HepG2 (cell line): Measurements from ENCODE around the gene MRFAP1. TPM values are rescaled to one million over a fixed set of nuclear protein-coding genes. Genes with fewer than 3 reads are reported as not detected.

Experiments
- AGO2 ChIP-seq: fragments of 200-400 bp; formaldehyde crosslinking; optimal IDR thresholded peaks from 2 replicates; pipeline ENCODE3; 2017; ENCODE audit warnings: mild to moderate bottlenecking, low read depth, low read length, moderate library complexity
- ARID3A ChIP-seq: IDR thresholded peaks from 2 replicates; pipeline ENCODE4 v1.6.1; 2012; ENCODE audit warnings: low read depth, low read length, improper control_type of control experiment
- ARID5B ChIP-seq: IDR thresholded peaks from 2 replicates; pipeline ENCODE4 v1.4.0; 2020; ENCODE audit warnings: mild to moderate bottlenecking, missing genetic modification reagents
- BCLAF1 ChIP-seq: fragments of 450-650 bp; IDR thresholded peaks from 2 replicates; pipeline ENCODE4 v1.6.1; 2017; ENCODE audit warnings: mild to moderate bottlenecking
- DDIT3 ChIP-seq: sonication (generic); formaldehyde crosslinking; IDR thresholded peaks from 2 replicates; pipeline ENCODE4 v1.4.0; 2020; ENCODE audit warnings: mild to moderate bottlenecking, missing genetic modification reagents
- DRAP1 ChIP-seq: IDR thresholded peaks from 2 replicates; pipeline ENCODE4 v1.6.1; 2016; ENCODE audit warnings: missing genetic modification reagents, missing compliant biosample characterization
- ISL2 ChIP-seq: sonication (generic); formaldehyde crosslinking; IDR thresholded peaks from 2 replicates; pipeline ENCODE4 v1.5.0; 2020; ENCODE audit warnings: missing genetic modification reagents
- LCORL ChIP-seq, 2 experiments: fragments of 450-650 bp in 1 of 2; sonication (generic) in 1 of 2; formaldehyde crosslinking in 1 of 2; IDR thresholded peaks; 2 replicates each; pipeline versions ENCODE4 v1.5.0 to v1.6.1; 2017 to 2020; ENCODE audit warnings: antibody characterized with exemption in 1 of 2, missing genetic modification reagents in 1 of 2
- NAIF1 ChIP-seq: sonication (generic); formaldehyde crosslinking; IDR thresholded peaks from 2 replicates; pipeline ENCODE4 v1.5.0; 2020; ENCODE audit warnings: mild to moderate bottlenecking, missing genetic modification reagents, borderline replicate concordance
- PITX1 ChIP-seq: sonication (generic); formaldehyde crosslinking; IDR thresholded peaks from 2 replicates; pipeline ENCODE4 v1.5.1; 2020; ENCODE audit warnings: mild to moderate bottlenecking, missing genetic modification reagents
- SNAPC2 ChIP-seq: sonication (generic); formaldehyde crosslinking; IDR thresholded peaks from 2 replicates; pipeline ENCODE4 v1.8.1; 2022; ENCODE audit warnings: mild to moderate bottlenecking, missing genetic modification reagents
- TBL1XR1 ChIP-seq: fragments of 150-350 bp; IDR thresholded peaks from 2 replicates; pipeline ENCODE4 v1.6.1; 2014; ENCODE audit warnings: borderline replicate concordance, low read length; ENCODE audit not compliant: partially characterized antibody
- TGIF2 ChIP-seq: IDR thresholded peaks from 2 replicates; pipeline ENCODE4 v1.6.1; 2016; ENCODE audit warnings: control low read depth, missing compliant biosample characterization
- ZBTB14 ChIP-seq: sonication (generic); formaldehyde crosslinking; IDR thresholded peaks from 2 replicates; pipeline ENCODE4 v1.4.0; 2020; ENCODE audit warnings: missing genetic modification reagents
- ZNF17 ChIP-seq: sonication (generic); formaldehyde crosslinking; IDR thresholded peaks from 2 replicates; pipeline ENCODE4 v1.5.0; 2020; ENCODE audit warnings: mild to moderate bottlenecking, missing genetic modification reagents
- ZNF503 ChIP-seq: sonication (generic); formaldehyde crosslinking; IDR thresholded peaks from 2 replicates; pipeline ENCODE4 v1.4.0; 2020; ENCODE audit warnings: missing genetic modification reagents
- polyA plus RNA-seq, 8 experiments: library from polyadenylated mRNA; depleted of rRNA in 3 of 8; stranded (reverse) in 7 of 8; unstranded in 1 of 8; fragments of >200 nt; fragmentation: Illumina TruSeq in 4 of 8; extraction: Trizol in 4 of 8; gene quantifications; 2 replicates each; pipeline versions ENCODE4 v1.2.1 to v1.2.3, GENCODE V29; 2011 to 2016; ENCODE audit warnings: low read depth in 4 of 8, missing spikeins in 1 of 8, mixed read lengths in 1 of 8; ENCODE audit not compliant: insufficient read depth in 1 of 8
- total RNA-seq, 5 experiments: library from RNA; depleted of rRNA; stranded (reverse); fragments of >200 nt; fragmentation: Illumina TruSeq; extraction: Trizol; gene quantifications; 2 replicates each; pipeline ENCODE4 v1.2.3, GENCODE V29; 2016; ENCODE audit warnings: low read depth in 1 of 5

MRFAP1 gene
- total and polyA plus RNA-seq, 2 of the 13 experiments (the other 11 are each of a cell fraction or from before 2014, with no cell fraction given) = 112 to 158 TPM

- TF ChIP-seq BCLAF1 (no peak), TGIF2 (CRISPR knock-in tag) (no peak; the same call in 1 of the 2 replicates), DDIT3 (no peak), AGO2 (no peak), PITX1 (CRISPR knock-in tag) (peak; percentile 23; the same call in 1 of the 2 replicates), NAIF1 (CRISPR knock-in tag) (no peak), SNAPC2 (CRISPR knock-in tag) (no peak), ZBTB14 (CRISPR knock-in tag) (0 out of 2 replicates have a peak, but pooled peaks have one; percentile 43), ARID3A (0 out of 2 replicates have a peak, but pooled peaks have one; percentile 36), ISL2 (no peak; the same call in 1 of the 2 replicates), LCORL (IDR thresholded peaks at IDR 0.05) (no peak), LCORL (CRISPR knock-in tag; IDR thresholded peaks at IDR 0.05) (peak; percentile 33), DRAP1 (CRISPR knock-in tag) (no peak), ZNF503 (0 out of 2 replicates have a peak, but pooled peaks have one; percentile 37), TBL1XR1 (no peak), ZNF17 (CRISPR knock-in tag) (no peak), ARID5B (CRISPR knock-in tag) (peak; percentile 33; the same call in 1 of the 2 replicates)
Observed at GRCh38 chr4:6688879-6689505, 48.5 kb downstream of the MRFAP1 start (continued).
